Transverse colon (tissue), 4 donors: ENCODE results near the gene ZER1.

ENCODE experiments used
- CTCF ChIP-seq, 5 experiments: fragments of 200-600 bp in 3 of 5; fragments of 450-650 bp in 2 of 5; sonication (generic) in 3 of 5; IDR thresholded peaks; 1 replicate in 2 of 5; 2 replicates in 3 of 5; pipeline ENCODE4 v1.5.1; 2016 to 2017; ENCODE audit warnings: antibody characterized with exemption in 5 of 5, inconsistent platforms in 3 of 5, mild to moderate bottlenecking in 2 of 5, moderate library complexity in 1 of 5
- POLR2AphosphoS5 ChIP-seq, 3 donors: sonication (generic); formaldehyde crosslinking; IDR thresholded peaks; one replicate each; pipeline ENCODE4 v1.6.1; 2016; ENCODE audit warnings: antibody characterized with exemption in 3 of 3

GRCh38 chr9:128712451-128713410 lies 59.0 kb downstream of the ZER1 start:
- no peak for TF ChIP-seq CTCF (IDR thresholded peaks at IDR 0.05)
- TF ChIP-seq POLR2AphosphoS5 (IDR thresholded peaks at IDR 0.05): no peak
